Measurements from ENCODE around the gene RNF113A.
"Not testable (repeated sequence)": the region's sequence is repeated elsewhere in the genome, so short reads cannot be mapped to it uniquely, and the experiment has no call there.

GRCh38 chrX:119890626-119891025 is 19.1 kb upstream of the RNF113A start:
- TF ChIP-seq EZH2phosphoT487 (IDR thresholded peaks at IDR 0.05; ENCODE audit: borderline replicate concordance); CTCF (conservative IDR thresholded peaks at IDR 0.05; ENCODE audit: low read length): not testable (repeated sequence)
